ENCODE results near the gene POGLUT3.

POGLUT3 gene

GRCh38 chr11:108498046-108498815 lies at the start of gene POGLUT3:
Gene POGLUT3, minus strand, starts transcription at chr11:108498384. Its CDS starts 18 bp downstream, at chr11:108498366.
- DNase-seq, result peak; percentile 73

- no peak for DNase-seq
Observed at GRCh38 chr11:108545909-108546501, 47.8 kb upstream of the POGLUT3 start.

GRCh38 chr11:108543316-108543964 lies 45.3 kb upstream of the POGLUT3 start:
- no peak for DNase-seq

- no peak for DNase-seq
Observed at GRCh38 chr11:108541531-108541930, 43.3 kb upstream of the POGLUT3 start.

GRCh38 chr11:108538502-108538901 lies 40.3 kb upstream of the POGLUT3 start:
- no peak for DNase-seq

- no peak for DNase-seq
Observed at GRCh38 chr11:108538022-108538424, 39.8 kb upstream of the POGLUT3 start.

GRCh38 chr11:108536783-108537182 lies 38.6 kb upstream of the POGLUT3 start:
- no peak for DNase-seq

GRCh38 chr11:108535384-108535955 lies 37.3 kb upstream of the POGLUT3 start:
- DNase-seq, result no peak

GRCh38 chr11:108534274-108534882 lies 36.2 kb upstream of the POGLUT3 start:
- no peak for DNase-seq

GRCh38 chr11:108530426-108530825 lies 32.2 kb upstream of the POGLUT3 start:
- DNase-seq, result no peak

- DNase-seq, result no peak
Observed at GRCh38 chr11:108527382-108527781, 29.2 kb upstream of the POGLUT3 start.

- DNase-seq, result no peak
Observed at GRCh38 chr11:108525161-108525560, 27.0 kb upstream of the POGLUT3 start.

GRCh38 chr11:108524422-108524821 lies 26.2 kb upstream of the POGLUT3 start:
- DNase-seq, result no peak

- DNase-seq, result no peak
Observed at GRCh38 chr11:108522318-108522717, 24.1 kb upstream of the POGLUT3 start.

GRCh38 chr11:108518581-108518980 lies 20.4 kb upstream of the POGLUT3 start:
- DNase-seq, result no peak

GRCh38 chr11:108516125-108516524 lies 17.9 kb upstream of the POGLUT3 start:
- DNase-seq, result no peak

GRCh38 chr11:108512708-108513107 lies 14.5 kb upstream of the POGLUT3 start:
- peak; percentile 67 for DNase-seq

GRCh38 chr11:108511851-108512474 lies 13.8 kb upstream of the POGLUT3 start:
- DNase-seq, result peak; percentile 87

- no peak for DNase-seq
Observed at GRCh38 chr11:108508653-108509593, 10.7 kb upstream of the POGLUT3 start.

- no peak for DNase-seq
Observed at GRCh38 chr11:108501396-108501795, 3.2 kb upstream of the POGLUT3 start.

GRCh38 chr11:108500721-108501120 lies 2.5 kb upstream of the POGLUT3 start:
- DNase-seq, result no peak

GRCh38 chr11:108500169-108500568 lies 2.0 kb upstream of the POGLUT3 start:
- no peak for DNase-seq

Data from fibroblast of skin of right biceps (primary cell).